OCI-LY3 (cell line): ENCODE results near the gene TXK.

Experiments
- CTCF ChIP-seq: fragments of 200-600, 300-600 bp; sonication (generic); IDR thresholded peaks from 2 replicates; pipeline ENCODE4 v1.5.1; 2014; ENCODE audit warnings: antibody characterized with exemption, low read length, low read depth
- EZH2phosphoT487 ChIP-seq: fragments of 200-600 bp; shearing (Covaris generic); IDR thresholded peaks from 2 replicates; pipeline ENCODE4 v1.6.1; 2018; ENCODE audit warnings: antibody characterized with exemption, mixed run types, low read depth

- TF ChIP-seq CTCF = no peak
- no peak for TF ChIP-seq EZH2phosphoT487
These were observed 13.9 kb downstream of the TXK start for GRCh38 chr4:48120132-48120531.
